H1 (cell line): ENCODE results near the gene PFKP. TPM values are rescaled to one million over a fixed set of nuclear protein-coding genes. Genes with fewer than 3 reads are reported as not detected.

ENCODE experiments used
- BRCA1 ChIP-seq: IDR thresholded peaks from 2 replicates; pipeline ENCODE4 v1.6.1; 2012; ENCODE audit warnings: low read depth, low read length, improper control_type of control experiment
- RBBP5 ChIP-seq: IDR thresholded peaks from 2 replicates; pipeline ENCODE4 v1.7.1; 2012; ENCODE audit warnings: low read depth, mild to moderate bottlenecking, inconsistent platforms, low read length, moderate library complexity, borderline replicate concordance
- TEAD4 ChIP-seq: IDR thresholded peaks from 2 replicates; pipeline ENCODE4 v1.6.1; 2012; ENCODE audit warnings: low read depth, low read length, inconsistent platforms, mixed read lengths
- polyA plus RNA-seq, 7 experiments: library from polyadenylated mRNA; depleted of rRNA in 3 of 7; stranded (reverse) in 5 of 7; unstranded in 2 of 7; fragments of >200 nt in 5 of 7; fragments of 200-250 nt in 2 of 7; gene quantifications; 1 replicate in 5 of 7; 2 replicates in 1 of 7; 4 replicates in 1 of 7; pipeline versions ENCODE4 v1.2.1 to v1.2.3, GENCODE V29; 2011 to 2013; ENCODE audit warnings: missing spikeins in 2 of 7, mixed read lengths in 2 of 7
- total RNA-seq: library from RNA; stranded (reverse); fragmentation: NEBNext Ultra II Directional; extraction: Animal tissue kit (Norgen Biotek cat#: 25700); gene quantifications from 2 replicates; pipeline ENCODE4 v1.2.1, GENCODE V29; 2021

PFKP gene
- total and polyA plus RNA-seq, 2 of the 8 experiments (the other 6 are each of a cell fraction or from before 2014, with no cell fraction given): 51.2 to 128 TPM

DNA sequence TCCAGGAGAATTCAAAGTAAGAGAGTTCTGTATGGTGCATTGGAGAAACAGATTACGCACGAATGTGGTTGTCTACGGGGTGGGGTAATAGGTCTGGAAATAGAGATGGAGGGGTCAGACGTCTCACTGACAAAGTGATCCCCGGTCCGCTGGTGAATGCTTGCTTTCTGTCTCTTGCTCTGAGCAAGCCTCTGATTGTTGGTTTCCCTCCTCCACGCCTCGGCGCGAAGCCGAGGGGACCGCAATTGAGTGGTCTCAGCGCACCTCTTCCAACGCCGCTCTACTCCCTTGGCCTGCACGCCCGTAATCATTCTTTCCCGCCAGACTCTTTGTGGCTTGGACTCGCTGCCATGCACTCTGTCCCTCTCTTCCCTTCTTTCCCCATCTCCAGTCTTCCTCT lies 46.5 kb upstream of the PFKP start (continued):
- TF ChIP-seq BRCA1: no peak
- no peak for TF ChIP-seq TEAD4
- no peak for TF ChIP-seq RBBP5
